Measurements from ENCODE around the gene EFNB1. TPM values are rescaled to one million over a fixed set of nuclear protein-coding genes. Genes with fewer than 3 reads are reported as not detected.

EFNB1 gene
- total and polyA plus RNA-seq, 10 donors = 4.8 to 48.7 (median 29.9) TPM

DNA sequence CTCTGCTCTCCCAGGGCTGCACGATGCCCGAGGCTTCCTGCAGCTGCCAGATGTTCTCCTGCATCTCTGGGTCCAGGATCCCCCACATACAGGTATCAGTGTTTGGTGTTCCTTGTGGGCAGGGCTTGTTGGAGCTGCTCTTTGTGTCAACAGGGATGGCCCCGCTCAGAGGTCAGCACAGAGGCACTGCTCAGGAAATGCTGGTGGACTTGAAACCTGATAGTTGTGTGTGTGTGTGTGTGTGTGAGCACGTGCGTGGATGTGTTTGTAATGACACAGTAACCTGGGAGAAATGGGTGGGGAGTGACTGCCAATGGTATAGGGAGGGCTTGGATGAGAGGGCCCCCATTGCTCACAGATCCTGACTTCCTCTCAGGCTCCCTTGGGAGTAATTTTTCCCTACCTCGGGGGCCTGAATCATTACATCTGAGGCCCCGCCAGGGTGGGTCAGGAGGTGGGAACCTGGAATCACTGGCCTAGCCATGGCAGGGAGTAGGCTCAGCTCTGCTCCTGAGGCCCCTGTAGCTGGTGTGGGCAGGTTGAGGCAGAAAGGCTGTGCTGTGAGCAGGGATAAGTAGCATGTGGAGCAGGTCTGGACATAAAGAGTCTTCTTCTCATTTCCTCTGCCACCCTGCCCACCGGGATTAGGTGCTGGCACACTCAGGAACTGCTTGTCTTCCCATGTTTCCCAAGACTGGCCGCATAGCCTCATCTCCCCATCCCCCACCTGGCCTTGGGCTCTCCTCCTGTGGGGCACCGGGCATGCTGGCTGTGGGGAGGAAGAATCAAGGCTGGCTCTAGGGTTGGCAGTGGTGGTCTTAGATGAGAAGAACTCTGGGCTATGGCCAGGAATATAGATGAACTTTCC, 2.5 kb upstream of the EFNB1 start:
- TF ChIP-seq CTCF (IDR thresholded peaks at IDR 0.05 in 8 of 11, conservative IDR thresholded peaks at IDR 0.05 in 3 of 11) (no peak), POLR2A (IDR thresholded peaks at IDR 0.05) (no peak), POLR2AphosphoS5 (IDR thresholded peaks at IDR 0.05) (no peak)
- no peak overlapping the region for H3K27ac ChIP-seq
- intact Hi-C loops (cut with DNase I; ENCODE audit: low total_unique reads) = loop anchor here (5.0 kb wide), 1 partner anchor 396 kb away; no protein-coding TSS in a partner anchor
- no peak for DNase-seq
- peaks cover 0 to 30% (median 5%) of the 10 kb centered on the region in 7 donors for H3K27me3 ChIP-seq (replicated peaks in 1 of 7)
- H3K36me3 ChIP-seq = no peaks in the 10 kb centered on the region
- peaks cover 0 to 32% (median 3%) of the 10 kb centered on the region in 6 donors for H3K4me1 ChIP-seq
- 54 to 75% (median 67%) methylated on average over 7 to 10 of the region's 10 CpGs for WGBS, 5 donors
- no peaks in the 10 kb centered on the region for H3K9me3 ChIP-seq
- no peak overlapping the region for H3K4me3 ChIP-seq

- intact Hi-C loops (cut with DNase I; ENCODE audit: low total_unique reads) = loop anchor here (5.0 kb wide), 1 partner anchor 395 kb away; no protein-coding TSS in a partner anchor
- Histone ChIP-seq H3K27me3 (replicated peaks in 1 of 7) (peaks cover 0 to 30% (median 5%) of the 10 kb centered on the region in 7 donors), H3K27ac (no peak overlapping the region), H3K9me3 (no peaks in the 10 kb centered on the region), H3K4me3 (no peak overlapping the region), H3K36me3 (no peaks in the 10 kb centered on the region), H3K4me1 (peaks cover 0 to 41% (median 7%) of the 10 kb centered on the region in 6 donors)
- no peak for DNase-seq
- no peak for TF ChIP-seq CTCF (IDR thresholded peaks at IDR 0.05 in 8 of 11, conservative IDR thresholded peaks at IDR 0.05 in 3 of 11)
- no peak for TF ChIP-seq POLR2AphosphoS5 (IDR thresholded peaks at IDR 0.05)
- no peak for TF ChIP-seq POLR2A (IDR thresholded peaks at IDR 0.05)
These were observed 1.6 kb upstream of the EFNB1 start for GRCh38 chrX:68827256-68827655.

DNA sequence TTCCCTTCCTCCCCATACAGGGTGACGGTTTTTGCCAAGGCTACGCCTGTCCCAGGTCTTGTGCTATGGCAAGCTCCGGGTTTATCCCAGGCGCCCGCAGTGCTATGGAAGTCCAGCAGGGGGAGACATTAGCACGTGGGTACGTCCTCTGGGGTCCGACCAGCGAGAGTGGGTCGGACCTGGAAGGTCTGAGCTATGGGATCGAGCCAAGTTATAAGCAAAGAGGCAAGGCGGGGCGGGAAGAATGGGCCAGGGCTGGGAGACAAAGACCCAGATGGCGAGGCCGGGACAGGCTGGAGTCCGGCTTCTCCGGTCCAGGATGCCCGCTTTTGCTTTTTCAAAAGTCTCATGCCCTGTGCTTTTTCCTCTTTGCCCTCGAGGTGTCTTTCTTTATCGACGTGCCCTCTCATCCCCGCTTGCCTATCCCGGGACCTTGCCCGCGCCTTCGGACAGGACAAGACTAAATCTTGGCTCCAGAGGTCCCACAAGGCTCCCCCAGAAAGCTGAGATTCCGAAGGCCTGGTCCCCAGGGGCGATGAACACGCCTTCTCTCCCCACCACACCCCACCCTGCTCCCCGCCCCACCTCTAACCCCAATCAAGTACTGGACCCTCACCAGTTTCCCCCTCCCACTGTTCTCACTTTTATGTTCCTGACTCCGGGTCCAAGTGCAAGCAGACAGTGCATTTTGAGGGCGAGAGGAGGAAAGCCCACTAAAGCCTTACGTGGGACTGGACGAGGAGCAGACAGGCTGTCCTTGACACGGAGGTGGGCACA, 785 bp upstream of the EFNB1 start:
- H3K4me3 ChIP-seq = peak overlapping the region; percentile 13 to 82 (median 61)
- 0 to 35% (median 3%) methylated on average over 10 to 35 of the region's 35 CpGs for WGBS, 5 donors
- H3K27ac ChIP-seq = peak overlapping the region in 5 of 8 donors; percentile 65 to 85 (median 81)
- H3K4me1 ChIP-seq = peaks cover 0 to 45% (median 8%) of the 10 kb centered on the region in 6 donors
- TF ChIP-seq POLR2A (IDR thresholded peaks at IDR 0.05) (no peak), CTCF (IDR thresholded peaks at IDR 0.05 in 8 of 11, conservative IDR thresholded peaks at IDR 0.05 in 3 of 11) (peak; percentile 74 to 93 (median 88)), POLR2AphosphoS5 (IDR thresholded peaks at IDR 0.05) (peak; percentile 19 to 52 (median 27))
- peak; percentile 92 for DNase-seq
- peaks cover 0 to 30% (median 5%) of the 10 kb centered on the region in 7 donors for H3K27me3 ChIP-seq (replicated peaks in 1 of 7)
- intact Hi-C loops (cut with DNase I; ENCODE audit: low total_unique reads) = loop anchor here (5.0 kb wide), 1 partner anchor 394 kb away; no protein-coding TSS in a partner anchor
- H3K9me3 ChIP-seq = no peaks in the 10 kb centered on the region
- H3K36me3 ChIP-seq = no peaks in the 10 kb centered on the region

All from spleen (tissue), 11 donors.